GM18505 (cell line): ENCODE results near the gene NBPF8.
"Not testable (repeated sequence)": the region's sequence is repeated elsewhere in the genome, so short reads cannot be mapped to it uniquely, and the experiment has no call there.

Experiments
- ATAC-seq: cut with Tn5 transposase; IDR thresholded peaks from one replicate; pipeline ENCODE4 v1.9.1; 2021; ENCODE audit not compliant: unreplicated experiment
- POLR2A ChIP-seq: IDR thresholded peaks from 4 replicates; pipeline ENCODE4 v1.6.1; 2011; ENCODE audit warnings: borderline replicate concordance; ENCODE audit not compliant: insufficient read depth, insufficient read length; ENCODE audit errors: extremely low read depth

The NBPF8 gene, protein sequence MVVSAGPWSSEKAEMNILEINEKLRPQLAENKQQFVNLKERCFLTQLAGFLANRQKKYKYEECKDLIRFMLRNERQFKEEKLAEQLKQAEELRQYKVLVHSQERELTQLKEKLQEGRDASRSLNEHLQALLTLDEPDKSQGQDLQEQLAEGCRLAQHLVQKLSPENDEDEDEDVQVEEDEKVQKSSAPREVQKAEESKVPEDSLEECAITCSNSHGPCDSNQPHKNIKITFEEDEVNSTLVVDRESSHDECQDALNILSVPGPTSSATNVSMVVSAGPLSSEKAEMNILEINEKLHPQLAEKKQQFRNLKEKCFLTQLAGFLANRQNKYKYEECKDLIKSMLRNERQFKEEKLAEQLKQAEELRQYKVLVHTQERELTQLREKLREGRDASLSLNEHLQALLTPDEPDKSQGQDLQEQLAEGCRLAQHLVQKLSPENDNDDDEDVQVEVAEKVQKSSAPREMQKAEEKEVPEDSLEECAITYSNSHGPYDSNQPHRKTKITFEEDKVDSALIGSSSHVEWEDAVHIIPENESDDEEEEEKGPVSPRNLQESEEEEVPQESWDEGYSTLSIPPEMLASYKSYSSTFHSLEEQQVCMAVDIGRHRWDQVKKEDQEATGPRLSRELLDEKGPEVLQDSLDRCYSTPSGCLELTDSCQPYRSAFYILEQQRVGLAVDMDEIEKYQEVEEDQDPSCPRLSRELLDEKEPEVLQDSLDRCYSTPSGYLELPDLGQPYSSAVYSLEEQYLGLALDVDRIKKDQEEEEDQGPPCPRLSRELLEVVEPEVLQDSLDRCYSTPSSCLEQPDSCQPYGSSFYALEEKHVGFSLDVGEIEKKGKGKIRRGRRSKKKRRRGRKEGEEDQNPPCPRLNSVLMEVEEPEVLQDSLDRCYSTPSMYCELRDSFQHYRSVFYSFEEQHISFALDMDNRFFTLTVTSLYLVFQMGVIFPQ

DNA sequence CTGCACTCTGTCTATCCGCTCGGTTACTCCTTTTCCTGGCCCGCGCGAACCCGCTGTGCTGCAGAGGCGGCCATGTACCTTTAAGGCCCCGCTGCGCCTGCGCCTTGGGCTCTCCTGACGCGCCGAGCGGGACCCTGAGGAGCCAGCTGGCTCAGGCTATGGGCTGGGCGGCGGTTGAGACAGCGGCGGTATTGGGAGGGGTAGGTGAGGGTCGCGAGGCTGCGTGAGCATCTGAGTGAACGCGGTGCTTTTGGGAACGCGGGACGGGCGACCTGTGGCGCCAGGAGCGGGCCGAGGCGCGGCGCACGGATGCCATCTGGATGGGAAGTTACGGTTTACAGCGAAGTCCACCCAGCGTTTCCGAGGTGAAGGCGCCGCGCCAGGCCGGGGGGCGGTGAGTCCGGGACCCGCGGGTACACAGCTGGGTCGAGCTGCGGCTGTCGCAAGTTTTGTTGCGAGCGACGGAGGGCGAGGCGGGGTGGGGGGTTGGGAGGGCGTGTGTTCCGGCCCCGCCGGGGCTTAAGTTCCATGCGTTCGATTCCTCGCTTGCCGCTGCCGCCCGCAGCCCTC lies at the start of gene NBPF8:
NBPF8 (plus strand) TSS at position 125 of the 570 bp plus-strand sequence. CDS start 21,488 bp downstream, outside the sequence.
- peak; percentile 98 for ATAC-seq

DNA sequence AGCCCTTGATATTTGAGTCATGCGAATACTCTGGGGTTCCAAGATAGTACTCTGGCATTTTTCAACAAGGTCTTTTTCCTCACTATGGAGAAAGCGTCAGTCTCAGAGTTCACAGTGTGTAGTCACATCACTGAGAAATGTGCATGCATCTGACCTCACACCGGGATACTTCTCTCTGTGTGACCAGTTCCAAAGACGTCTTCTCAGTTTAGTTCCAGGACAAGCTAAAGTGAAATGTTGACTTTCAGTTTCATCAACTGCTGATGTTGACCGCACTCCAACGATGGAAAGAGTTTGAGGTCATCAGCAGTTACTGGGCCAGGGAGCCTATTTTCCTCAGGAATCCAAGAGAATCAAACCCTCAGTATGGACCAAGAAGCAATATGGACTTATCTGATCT lies 47.1 kb upstream of the NBPF8 start:
- ATAC-seq, result not testable (repeated sequence)

- ATAC-seq, result not testable (repeated sequence)
Measured at GRCh38 chr1:120386651-120387050, 28.2 kb upstream of the NBPF8 start.

DNA sequence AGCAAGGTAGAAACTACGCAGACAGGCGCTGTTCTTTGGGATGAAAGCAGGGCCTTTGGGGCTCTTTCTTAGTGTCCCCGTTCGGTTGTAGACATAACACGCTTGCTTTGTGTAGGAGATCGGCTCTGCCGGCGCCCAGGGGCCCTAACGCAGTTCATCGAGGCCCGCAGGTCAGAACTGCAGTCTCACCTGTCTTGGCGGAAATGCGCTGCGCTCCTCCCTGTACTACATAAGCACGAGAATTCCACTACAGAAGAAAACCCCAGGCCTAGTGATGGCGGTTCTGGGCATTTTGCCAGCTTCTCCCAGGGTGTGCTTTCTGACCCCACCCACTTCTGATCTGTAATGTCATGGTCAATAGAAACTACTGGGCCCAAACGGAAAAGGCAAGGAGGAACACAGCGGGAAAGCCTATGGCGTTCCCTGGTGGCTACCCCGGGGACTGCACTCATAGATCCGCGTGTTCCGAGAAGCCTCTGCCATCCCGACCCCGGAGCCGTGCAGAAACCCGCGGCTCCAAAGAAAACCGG lies 26.2 kb upstream of the NBPF8 start:
- ATAC-seq, result not testable (repeated sequence)

GRCh38 chr1:120391365-120391764 lies 23.5 kb upstream of the NBPF8 start:
- not testable (repeated sequence) for ATAC-seq

DNA sequence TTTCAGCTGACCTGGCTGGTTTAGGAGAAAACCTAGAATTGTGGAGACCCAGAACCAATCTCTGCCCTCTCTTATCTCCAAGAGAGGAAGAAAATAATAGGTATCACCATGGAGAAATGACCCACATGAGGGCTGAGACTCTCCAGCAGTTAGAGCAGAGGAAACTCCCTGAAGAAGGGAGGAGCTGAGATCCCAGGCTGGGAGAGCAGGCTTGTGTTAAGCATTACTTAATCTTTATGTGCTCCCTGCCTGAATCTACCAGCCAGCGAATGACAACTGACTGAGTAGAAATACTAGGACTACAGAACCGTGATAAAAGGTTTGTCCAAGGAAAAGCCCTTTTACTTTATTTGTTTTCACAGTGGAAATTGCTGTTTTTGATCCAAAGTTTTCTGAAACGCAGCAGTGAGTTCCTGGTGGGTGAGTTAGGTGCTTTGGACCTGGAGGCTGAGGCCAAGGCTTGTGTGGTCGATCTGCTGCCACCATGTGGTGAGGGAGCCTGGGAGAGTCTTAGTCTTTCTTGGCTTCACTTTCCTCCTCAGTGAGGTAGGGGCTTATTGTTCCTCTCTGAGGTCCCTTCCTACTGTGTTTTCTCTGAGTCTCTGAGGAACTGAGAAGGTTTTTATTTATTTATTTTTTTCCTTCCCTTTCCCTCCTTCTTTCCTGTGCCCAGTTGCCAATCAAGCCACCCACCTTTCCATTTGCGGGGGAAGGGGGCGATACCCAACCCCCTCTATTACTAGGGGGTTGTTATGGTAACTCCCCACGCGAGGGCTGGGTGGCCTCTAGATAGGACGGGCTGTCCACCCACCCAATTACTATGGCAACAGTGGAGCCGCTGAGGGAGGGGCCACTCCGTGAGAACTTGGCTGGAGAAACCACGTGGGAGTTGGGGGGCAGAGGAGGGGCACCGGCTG lies 21.3 kb upstream of the NBPF8 start:
- ATAC-seq, result not testable (repeated sequence)

DNA sequence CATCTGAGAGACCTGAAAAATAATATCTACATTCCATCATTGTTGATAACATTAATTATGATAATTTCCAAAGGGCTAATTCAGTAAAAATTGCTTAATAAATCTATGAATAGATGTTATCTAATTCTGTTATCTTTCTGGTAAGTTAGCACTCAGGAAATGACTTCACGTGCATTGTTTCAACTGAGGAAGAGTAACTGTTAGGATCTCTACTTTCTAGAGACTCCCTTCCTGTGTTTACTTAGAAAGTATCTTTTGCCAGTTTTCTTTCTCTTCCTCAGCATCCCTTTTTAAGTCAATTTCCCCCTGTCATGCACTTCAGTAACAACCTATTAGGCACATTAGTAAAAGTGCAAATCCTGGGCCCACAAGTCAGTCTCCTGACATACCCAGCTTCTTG lies 9.5 kb upstream of the NBPF8 start:
- ATAC-seq, result not testable (repeated sequence)

GRCh38 chr1:120414451-120414850 lies 384 bp upstream of the NBPF8 start:
- ATAC-seq, result peak; percentile 10

- ATAC-seq, result not testable (repeated sequence)
- TF ChIP-seq POLR2A, result peak; percentile 28
Measured at GRCh38 chr1:120415492-120415961, 692 bp downstream of the NBPF8 start.

DNA sequence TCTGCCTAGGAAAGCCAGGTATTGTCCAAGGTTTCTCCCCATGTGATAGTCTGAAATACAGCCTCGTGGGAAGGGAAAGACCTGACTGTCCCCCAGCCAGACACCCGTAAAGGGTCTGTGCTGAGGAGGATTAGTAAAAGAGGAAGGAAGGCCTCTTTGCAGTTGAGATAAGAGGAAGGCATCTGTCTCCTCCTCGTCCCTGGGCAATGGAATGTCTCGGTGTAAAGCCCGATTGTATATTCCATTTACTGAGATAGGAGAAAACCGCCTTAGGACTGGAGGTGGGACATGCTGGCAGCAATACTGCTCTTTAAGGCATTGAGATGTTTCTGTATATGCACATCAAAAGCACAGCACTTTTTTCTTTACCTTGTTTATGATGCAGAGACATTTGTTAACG lies 10.2 kb downstream of the NBPF8 start:
- ATAC-seq, result not testable (repeated sequence)

DNA sequence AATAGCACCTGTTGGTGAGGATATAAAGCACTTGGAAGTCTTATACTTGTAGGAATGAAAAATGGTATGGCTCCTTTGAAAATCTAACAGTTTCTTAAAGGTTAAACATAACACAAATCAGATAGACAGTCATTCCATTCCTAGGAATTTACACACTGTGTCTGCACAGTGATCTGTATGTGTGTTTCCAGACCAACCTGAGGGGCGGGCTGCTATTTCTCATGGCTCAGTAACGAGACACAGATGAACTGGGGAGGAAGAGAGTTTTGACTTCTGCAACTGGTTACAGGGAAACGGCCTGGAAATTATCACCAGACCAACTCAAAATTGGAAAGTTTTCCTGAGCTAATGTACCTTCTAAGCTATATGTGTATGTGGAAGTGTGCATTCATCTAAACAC lies 16.8 kb downstream of the NBPF8 start:
- ATAC-seq, result not testable (repeated sequence)

GRCh38 chr1:120433831-120434230 lies 19.0 kb downstream of the NBPF8 start:
- not testable (repeated sequence) for ATAC-seq

GRCh38 chr1:120449124-120449523 lies 34.3 kb downstream of the NBPF8 start:
- ATAC-seq, result not testable (repeated sequence)
